ENCODE results near the gene IMP4. TPM values are rescaled to one million over a fixed set of nuclear protein-coding genes. Genes with fewer than 3 reads are reported as not detected.

The IMP4 gene
- total RNA-seq, 1 donor from 2014 or later, result 134 TPM

GRCh38 chr2:130372833-130373807 is 30.4 kb downstream of the IMP4 start:
- peak overlapping the region; percentile 96 for H3K4me3 ChIP-seq (ENCODE audit: low read depth, low read length)
- TF ChIP-seq, protein P1, sequence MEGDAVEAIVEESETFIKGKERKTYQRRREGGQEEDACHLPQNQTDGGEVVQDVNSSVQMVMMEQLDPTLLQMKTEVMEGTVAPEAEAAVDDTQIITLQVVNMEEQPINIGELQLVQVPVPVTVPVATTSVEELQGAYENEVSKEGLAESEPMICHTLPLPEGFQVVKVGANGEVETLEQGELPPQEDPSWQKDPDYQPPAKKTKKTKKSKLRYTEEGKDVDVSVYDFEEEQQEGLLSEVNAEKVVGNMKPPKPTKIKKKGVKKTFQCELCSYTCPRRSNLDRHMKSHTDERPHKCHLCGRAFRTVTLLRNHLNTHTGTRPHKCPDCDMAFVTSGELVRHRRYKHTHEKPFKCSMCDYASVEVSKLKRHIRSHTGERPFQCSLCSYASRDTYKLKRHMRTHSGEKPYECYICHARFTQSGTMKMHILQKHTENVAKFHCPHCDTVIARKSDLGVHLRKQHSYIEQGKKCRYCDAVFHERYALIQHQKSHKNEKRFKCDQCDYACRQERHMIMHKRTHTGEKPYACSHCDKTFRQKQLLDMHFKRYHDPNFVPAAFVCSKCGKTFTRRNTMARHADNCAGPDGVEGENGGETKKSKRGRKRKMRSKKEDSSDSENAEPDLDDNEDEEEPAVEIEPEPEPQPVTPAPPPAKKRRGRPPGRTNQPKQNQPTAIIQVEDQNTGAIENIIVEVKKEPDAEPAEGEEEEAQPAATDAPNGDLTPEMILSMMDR (conservative IDR thresholded peaks at IDR 0.05; ENCODE audit: low read depth, low read length), result no peak
- DNase-seq (ENCODE audit: low read depth), result no peak

DNA sequence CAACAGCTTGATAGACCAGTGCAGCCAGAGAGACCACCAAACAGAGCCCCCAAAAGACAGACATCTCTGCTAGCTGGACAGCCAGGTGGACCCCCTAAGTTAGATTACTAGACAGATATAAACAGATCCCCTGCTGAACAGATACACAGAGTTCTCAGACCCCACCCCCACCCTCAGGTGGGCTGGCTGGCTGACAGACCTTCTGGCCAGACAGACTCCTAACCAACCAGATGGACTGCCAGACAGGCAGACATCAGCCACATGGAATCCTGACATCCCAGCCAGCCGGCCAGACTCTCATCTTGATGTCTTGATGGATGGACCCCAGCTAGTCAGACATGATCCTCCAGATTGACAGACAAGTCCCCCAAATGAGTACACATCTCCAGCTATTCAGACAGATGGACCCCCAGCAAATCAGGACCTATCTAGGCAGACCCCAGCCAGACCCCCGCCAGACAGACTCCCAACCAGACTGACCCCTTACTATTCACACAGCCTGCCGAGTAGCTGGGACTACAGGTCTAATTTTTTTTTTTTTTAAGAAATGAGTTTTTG is 31.2 kb downstream of the IMP4 start:
- peak overlapping the region; percentile 96 for H3K4me3 ChIP-seq (ENCODE audit: low read depth, low read length)
- TF ChIP-seq, protein P1 (conservative IDR thresholded peaks at IDR 0.05; ENCODE audit: low read depth, low read length), result no peak
- DNase-seq (ENCODE audit: low read depth), result no peak

- no peak overlapping the region for H3K4me3 ChIP-seq (ENCODE audit: low read depth, low read length)
- TF ChIP-seq, protein P1 (conservative IDR thresholded peaks at IDR 0.05; ENCODE audit: low read depth, low read length), result no peak
- no peak for DNase-seq (ENCODE audit: low read depth)
These were observed 32.0 kb downstream of the IMP4 start for GRCh38 chr2:130374587-130375290.

DNA sequence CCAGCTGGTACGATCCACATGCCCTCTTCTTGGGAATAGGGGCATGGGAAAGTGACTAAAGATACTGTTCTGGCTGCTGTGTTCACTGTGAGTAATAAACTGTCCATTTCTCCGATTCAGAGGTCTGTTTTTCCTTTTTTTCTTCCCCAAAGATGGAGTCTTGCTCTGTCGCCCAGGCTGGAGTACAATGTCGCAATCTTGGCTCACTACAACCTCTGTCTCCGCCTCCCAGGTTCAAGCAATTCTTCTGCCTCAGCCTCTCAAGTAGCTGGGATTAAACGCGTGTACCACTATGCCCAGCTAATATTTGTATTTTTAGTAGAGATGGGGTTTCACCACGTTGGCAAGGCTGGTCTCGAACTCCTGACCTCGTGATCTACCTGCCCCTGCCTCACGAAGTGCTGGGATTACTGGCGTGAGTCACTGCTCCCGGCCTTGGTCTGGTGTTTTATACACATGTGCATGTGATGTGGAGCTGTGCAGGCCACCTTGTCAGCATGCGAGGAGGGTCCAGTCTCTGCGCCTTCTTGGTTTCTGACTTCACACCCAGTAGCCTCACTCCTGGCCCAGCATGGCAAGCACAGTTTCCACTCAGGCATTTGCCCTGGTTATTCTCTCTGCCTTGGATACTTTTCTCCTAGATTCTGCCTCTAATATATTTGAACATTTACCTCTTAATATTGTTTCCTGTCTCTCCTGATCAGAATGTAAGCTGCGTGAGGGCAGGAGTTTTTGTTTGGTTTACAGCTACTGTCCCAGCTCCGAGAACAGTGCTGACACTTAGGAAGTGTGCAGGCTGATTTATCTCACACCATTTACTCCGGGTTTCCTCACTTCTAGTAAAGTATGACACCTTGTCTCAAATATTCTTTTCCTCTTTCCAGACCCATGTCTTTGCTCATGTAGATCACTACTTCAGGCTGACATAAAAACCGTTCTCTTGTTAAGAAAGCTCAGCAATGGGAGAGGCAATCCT is 32.9 kb downstream of the IMP4 start:
- TF ChIP-seq, protein P1 (conservative IDR thresholded peaks at IDR 0.05; ENCODE audit: low read depth, low read length), result no peak
- no peak for DNase-seq (ENCODE audit: low read depth)
- no peak overlapping the region for H3K4me3 ChIP-seq (ENCODE audit: low read depth, low read length)

GRCh38 chr2:130376433-130377293 is 34.0 kb downstream of the IMP4 start:
- TF ChIP-seq, protein P1 (conservative IDR thresholded peaks at IDR 0.05; ENCODE audit: low read depth, low read length), result peak; percentile 20
- no peak overlapping the region for H3K4me3 ChIP-seq (ENCODE audit: low read depth, low read length)
- no peak for DNase-seq (ENCODE audit: low read depth)

Measured in epithelial cell of proximal tubule (primary cell).